K562 (cell line): ENCODE measurements around the gene CNNM4. TPM values are rescaled to one million over a fixed set of nuclear protein-coding genes. Genes with fewer than 3 reads are reported as not detected.

ENCODE experiments used
- ARHGAP35 ChIP-seq: fragments of 450-650 bp; IDR thresholded peaks from 2 replicates; pipeline ENCODE4 v1.6.1; 2018; ENCODE audit not compliant: partially characterized antibody
- CC2D1A ChIP-seq: fragments of 450-650 bp; IDR thresholded peaks from 2 replicates; pipeline ENCODE4 v1.6.1; 2017; ENCODE audit warnings: mild to moderate bottlenecking
- FOXJ2 ChIP-seq: fragments of 200-800 bp; sonication (Bioruptor generic); IDR thresholded peaks from 2 replicates; pipeline ENCODE4 v1.6.1; 2016; ENCODE audit warnings: missing genetic modification characterization, missing compliant biosample characterization
- HMGN3 ChIP-seq: IDR thresholded peaks from 2 replicates; pipeline ENCODE4 v1.6.1; 2011; ENCODE audit warnings: borderline replicate concordance, low read depth, mild to moderate bottlenecking, mixed read lengths, low read length; ENCODE audit not compliant: insufficient read length; ENCODE audit errors: extremely low read depth
- JUN ChIP-seq, 2 experiments: sonication (generic) in 1 of 2; formaldehyde crosslinking in 1 of 2; IDR thresholded peaks; 2 replicates each; pipeline versions ENCODE4 v1.6.1 to v1.8.0; 2012 to 2022; ENCODE audit warnings: borderline replicate concordance in 2 of 2, mild to moderate bottlenecking in 2 of 2, improper control_type of control experiment in 1 of 2, low read depth in 1 of 2, low read length in 1 of 2, missing genetic modification reagents in 1 of 2
- KDM4B ChIP-seq, 2 experiments: fragments of 450-650 bp in 1 of 2; sonication (generic) in 1 of 2; IDR thresholded peaks; 2 replicates each; pipeline ENCODE4 v1.6.1; 2016 to 2017; ENCODE audit warnings: borderline replicate concordance in 2 of 2, antibody characterized with exemption in 1 of 2, low read depth in 1 of 2, mild to moderate bottlenecking in 1 of 2
- LCOR ChIP-seq: sonication (generic); formaldehyde crosslinking; IDR thresholded peaks from 2 replicates; pipeline ENCODE4 v1.8.0; 2022; ENCODE audit warnings: mild to moderate bottlenecking, missing genetic modification reagents
- MCM3 ChIP-seq: fragments of 450-650 bp; IDR thresholded peaks from 2 replicates; pipeline ENCODE4 v1.6.1; 2016
- MECOM ChIP-seq: fragments of 250-450 bp; sonication (Bioruptor Pico); IDR thresholded peaks from 2 replicates; pipeline ENCODE4 v1.8.0; 2022; ENCODE audit warnings: inconsistent platforms
- NCOA1 ChIP-seq: fragments of 450-650 bp; IDR thresholded peaks from 2 replicates; pipeline ENCODE4 v1.6.1; 2016; ENCODE audit warnings: low read depth
- RFX5 ChIP-seq: IDR thresholded peaks from 2 replicates; pipeline ENCODE4 v1.6.1; 2011; ENCODE audit warnings: low read depth, mild to moderate bottlenecking, improper control_type of control experiment, low read length
- SRSF1 ChIP-seq: fragments of 200-400 bp; formaldehyde crosslinking; IDR thresholded peaks from 2 replicates; pipeline ENCODE4 v1.6.1; 2017; ENCODE audit warnings: mild to moderate bottlenecking, low read depth, low read length, moderate library complexity
- U2AF1 ChIP-seq: fragments of 200-400 bp; formaldehyde crosslinking; optimal IDR thresholded peaks from 2 replicates; pipeline ENCODE3; 2017; ENCODE audit warnings: mild to moderate bottlenecking, low read depth, low read length, moderate library complexity
- XRCC4 ChIP-seq: IDR thresholded peaks from one replicate; pipeline ENCODE4 v1.6.1; 2011; ENCODE audit not compliant: insufficient read depth, insufficient read length; ENCODE audit errors: extremely low read depth
- ZFP1 ChIP-seq: fragments of 450-650 bp; formaldehyde crosslinking; IDR thresholded peaks from 2 replicates; pipeline ENCODE4 v1.4.0; 2020; ENCODE audit warnings: mild to moderate bottlenecking, mixed read lengths
- ZNF311 ChIP-seq: fragments of 250-450 bp; sonication (Bioruptor Pico); IDR thresholded peaks from 2 replicates; pipeline ENCODE4 v1.4.0; 2020; ENCODE audit warnings: mild to moderate bottlenecking, moderate library complexity
- ZNF79 ChIP-seq: fragments of 250-450 bp; sonication (Bioruptor Pico); IDR thresholded peaks from 2 replicates; pipeline ENCODE4 v1.4.0; 2020; ENCODE audit warnings: low read depth, mild to moderate bottlenecking, moderate library complexity
- ZNF830 ChIP-seq: fragments of 250-450 bp; sonication (Bioruptor Pico); IDR thresholded peaks from 2 replicates; pipeline ENCODE4 v1.5.0; 2021; ENCODE audit warnings: mild to moderate bottlenecking
- polyA plus RNA-seq, 8 experiments: library from polyadenylated mRNA; depleted of rRNA in 4 of 8; stranded (reverse) in 5 of 8; unstranded in 3 of 8; fragments of >200 nt; fragmentation: Nextera tagmentation in 2 of 8; fragmentation: Illumina TruSeq in 1 of 8; extraction: Ambion mirVana in 2 of 8; extraction: Trizol in 1 of 8; gene quantifications; 2 replicates each; pipeline versions ENCODE4 v1.2.1 to v1.2.3, GENCODE V29; 2011 to 2014; ENCODE audit warnings: inconsistent platforms in 1 of 8, missing spikeins in 1 of 8
- total RNA-seq, 7 experiments: library from RNA; depleted of rRNA in 6 of 7; stranded (reverse); fragments of >200 nt in 6 of 7; fragmentation: Illumina TruSeq in 2 of 7; extraction: Trizol in 2 of 7; gene quantifications; 2 replicates each; pipeline versions ENCODE4 v1.2.1 to v1.2.3, GENCODE V29; 2011 to 2021; ENCODE audit warnings: low replicate concordance in 1 of 7
- TF ChIP-seq, protein P1 (sequence below), 2 experiments: fragments of 250-450 bp in 1 of 2; fragments of 450-650 bp in 1 of 2; sonication (Bioruptor Pico) in 1 of 2; IDR thresholded peaks; 2 replicates each; pipeline versions ENCODE4 v1.6.1 to v1.8.0; 2016 to 2021; ENCODE audit warnings: mild to moderate bottlenecking in 2 of 2, moderate library complexity in 2 of 2, missing compliant biosample characterization in 1 of 2, missing genetic modification characterization in 1 of 2
- TF ChIP-seq, protein P2 (sequence below): fragments of 250-450 bp; sonication (Bioruptor Pico); IDR thresholded peaks from 2 replicates; pipeline ENCODE4 v1.5.0; 2020; ENCODE audit warnings: mild to moderate bottlenecking, borderline replicate concordance
- TF ChIP-seq, protein P3 (sequence below): IDR thresholded peaks from 2 replicates; pipeline ENCODE4 v1.6.1; 2011; ENCODE audit not compliant: insufficient read length; ENCODE audit errors: extremely low read depth
- TF ChIP-seq, protein P4 (sequence below): fragments of 250-450 bp; sonication (Bioruptor Pico); IDR thresholded peaks from 2 replicates; pipeline ENCODE4 v1.8.0; 2022; ENCODE audit warnings: inconsistent platforms

CNNM4 gene
- total and polyA plus RNA-seq, 9 of the 15 experiments (the other 6 are each of a cell fraction or from before 2014, with no cell fraction given), result 0.96 to 6.3 (median 2.8) TPM

DNA sequence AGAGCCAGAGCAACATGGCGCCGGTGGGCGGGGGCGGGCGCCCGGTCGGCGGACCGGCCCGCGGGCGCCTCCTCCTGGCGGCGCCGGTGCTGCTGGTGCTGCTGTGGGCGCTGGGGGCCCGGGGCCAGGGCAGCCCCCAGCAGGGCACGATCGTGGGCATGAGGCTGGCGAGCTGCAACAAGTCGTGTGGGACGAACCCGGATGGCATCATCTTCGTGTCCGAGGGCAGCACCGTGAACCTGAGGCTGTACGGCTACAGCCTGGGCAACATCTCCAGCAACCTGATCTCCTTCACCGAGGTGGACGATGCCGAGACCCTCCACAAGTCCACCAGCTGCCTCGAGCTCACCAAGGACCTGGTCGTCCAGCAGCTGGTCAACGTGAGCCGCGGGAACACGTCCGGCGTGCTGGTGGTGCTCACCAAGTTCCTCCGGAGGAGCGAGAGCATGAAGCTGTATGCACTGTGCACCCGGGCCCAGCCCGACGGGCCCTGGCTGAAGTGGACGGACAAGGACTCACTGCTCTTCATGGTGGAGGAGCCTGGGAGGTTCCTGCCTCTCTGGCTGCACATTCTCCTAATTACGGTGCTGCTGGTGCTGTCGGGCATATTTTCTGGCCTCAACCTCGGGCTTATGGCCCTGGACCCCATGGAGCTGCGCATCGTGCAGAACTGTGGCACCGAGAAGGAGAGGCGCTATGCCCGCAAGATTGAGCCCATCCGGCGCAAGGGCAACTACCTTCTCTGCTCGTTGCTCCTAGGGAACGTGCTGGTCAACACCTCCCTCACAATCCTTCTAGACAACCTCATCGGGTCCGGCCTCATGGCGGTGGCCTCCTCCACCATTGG, 507 bp downstream of the CNNM4 start (continued):
- TF ChIP-seq XRCC4 (no peak), ARHGAP35 (no peak), SRSF1 (no peak), ZNF311 (CRISPR knock-in tag) (no peak), U2AF1 (no peak), NCOA1 (no peak), FOXJ2 (tag) (no peak), ZFP1 (CRISPR knock-in tag) (no peak), CC2D1A (no peak), RFX5 (no peak), ZNF830 (CRISPR knock-in tag) (no peak), JUN (IDR thresholded peaks at IDR 0.05; ENCODE audit: borderline replicate concordance, low read depth, low read length) (no peak), JUN (CRISPR knock-in tag; IDR thresholded peaks at IDR 0.05; ENCODE audit: borderline replicate concordance) (no peak), ZNF79 (CRISPR knock-in tag) (no peak), MCM3 (no peak), HMGN3 (peak; percentile 55), LCOR (CRISPR knock-in tag) (no peak), MECOM (no peak), KDM4B (IDR thresholded peaks at IDR 0.05; ENCODE audit: borderline replicate concordance in 2 of 2, low read depth in 1 of 2) (no peak)
- TF ChIP-seq, protein P1, sequence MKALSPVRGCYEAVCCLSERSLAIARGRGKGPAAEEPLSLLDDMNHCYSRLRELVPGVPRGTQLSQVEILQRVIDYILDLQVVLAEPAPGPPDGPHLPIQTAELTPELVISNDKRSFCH (CRISPR knock-in tag; IDR thresholded peaks at IDR 0.05), result no peak
- TF ChIP-seq, protein P1 (tag; IDR thresholded peaks at IDR 0.05), result peak; percentile 44; the same call in 1 of the 2 replicates
- TF ChIP-seq, protein P2, sequence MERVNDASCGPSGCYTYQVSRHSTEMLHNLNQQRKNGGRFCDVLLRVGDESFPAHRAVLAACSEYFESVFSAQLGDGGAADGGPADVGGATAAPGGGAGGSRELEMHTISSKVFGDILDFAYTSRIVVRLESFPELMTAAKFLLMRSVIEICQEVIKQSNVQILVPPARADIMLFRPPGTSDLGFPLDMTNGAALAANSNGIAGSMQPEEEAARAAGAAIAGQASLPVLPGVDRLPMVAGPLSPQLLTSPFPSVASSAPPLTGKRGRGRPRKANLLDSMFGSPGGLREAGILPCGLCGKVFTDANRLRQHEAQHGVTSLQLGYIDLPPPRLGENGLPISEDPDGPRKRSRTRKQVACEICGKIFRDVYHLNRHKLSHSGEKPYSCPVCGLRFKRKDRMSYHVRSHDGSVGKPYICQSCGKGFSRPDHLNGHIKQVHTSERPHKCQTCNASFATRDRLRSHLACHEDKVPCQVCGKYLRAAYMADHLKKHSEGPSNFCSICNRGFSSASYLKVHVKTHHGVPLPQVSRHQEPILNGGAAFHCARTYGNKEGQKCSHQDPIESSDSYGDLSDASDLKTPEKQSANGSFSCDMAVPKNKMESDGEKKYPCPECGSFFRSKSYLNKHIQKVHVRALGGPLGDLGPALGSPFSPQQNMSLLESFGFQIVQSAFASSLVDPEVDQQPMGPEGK (CRISPR knock-in tag), result no peak
- TF ChIP-seq, protein P3, sequence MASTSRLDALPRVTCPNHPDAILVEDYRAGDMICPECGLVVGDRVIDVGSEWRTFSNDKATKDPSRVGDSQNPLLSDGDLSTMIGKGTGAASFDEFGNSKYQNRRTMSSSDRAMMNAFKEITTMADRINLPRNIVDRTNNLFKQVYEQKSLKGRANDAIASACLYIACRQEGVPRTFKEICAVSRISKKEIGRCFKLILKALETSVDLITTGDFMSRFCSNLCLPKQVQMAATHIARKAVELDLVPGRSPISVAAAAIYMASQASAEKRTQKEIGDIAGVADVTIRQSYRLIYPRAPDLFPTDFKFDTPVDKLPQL, result no peak
- TF ChIP-seq, protein P4, sequence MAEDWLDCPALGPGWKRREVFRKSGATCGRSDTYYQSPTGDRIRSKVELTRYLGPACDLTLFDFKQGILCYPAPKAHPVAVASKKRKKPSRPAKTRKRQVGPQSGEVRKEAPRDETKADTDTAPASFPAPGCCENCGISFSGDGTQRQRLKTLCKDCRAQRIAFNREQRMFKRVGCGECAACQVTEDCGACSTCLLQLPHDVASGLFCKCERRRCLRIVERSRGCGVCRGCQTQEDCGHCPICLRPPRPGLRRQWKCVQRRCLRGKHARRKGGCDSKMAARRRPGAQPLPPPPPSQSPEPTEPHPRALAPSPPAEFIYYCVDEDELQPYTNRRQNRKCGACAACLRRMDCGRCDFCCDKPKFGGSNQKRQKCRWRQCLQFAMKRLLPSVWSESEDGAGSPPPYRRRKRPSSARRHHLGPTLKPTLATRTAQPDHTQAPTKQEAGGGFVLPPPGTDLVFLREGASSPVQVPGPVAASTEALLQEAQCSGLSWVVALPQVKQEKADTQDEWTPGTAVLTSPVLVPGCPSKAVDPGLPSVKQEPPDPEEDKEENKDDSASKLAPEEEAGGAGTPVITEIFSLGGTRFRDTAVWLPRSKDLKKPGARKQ (CRISPR knock-in tag), result no peak
